Thyroid gland (tissue), 4 donors: Measurements from ENCODE around the gene IFNL2.
"Not testable (repeated sequence)": the region's sequence is repeated elsewhere in the genome, so short reads cannot be mapped to it uniquely, and the experiment has no call there.

Experiments used
- POLR2A ChIP-seq, 2 donors: fragments of 450-650 bp; IDR thresholded peaks; one replicate each; pipeline ENCODE4 v1.6.1; 2017; ENCODE audit warnings: antibody characterized with exemption in 2 of 2, mild to moderate bottlenecking in 2 of 2, moderate library complexity in 1 of 2
- TF ChIP-seq, protein P1 (sequence below), 6 experiments: fragments of 200-600 bp in 3 of 6; fragments of 450-650 bp in 3 of 6; sonication (generic) in 3 of 6; IDR thresholded peaks; one replicate each; pipeline ENCODE4 v1.5.1; 2016 to 2019; ENCODE audit warnings: antibody characterized with exemption in 6 of 6, mild to moderate bottlenecking in 2 of 6, inconsistent platforms in 1 of 6, moderate library complexity in 1 of 6

GRCh38 chr19:39219108-39219507 is 49.1 kb upstream of the IFNL2 start:
- not testable (repeated sequence) for TF ChIP-seq POLR2A (IDR thresholded peaks at IDR 0.05)
- TF ChIP-seq, protein P1, sequence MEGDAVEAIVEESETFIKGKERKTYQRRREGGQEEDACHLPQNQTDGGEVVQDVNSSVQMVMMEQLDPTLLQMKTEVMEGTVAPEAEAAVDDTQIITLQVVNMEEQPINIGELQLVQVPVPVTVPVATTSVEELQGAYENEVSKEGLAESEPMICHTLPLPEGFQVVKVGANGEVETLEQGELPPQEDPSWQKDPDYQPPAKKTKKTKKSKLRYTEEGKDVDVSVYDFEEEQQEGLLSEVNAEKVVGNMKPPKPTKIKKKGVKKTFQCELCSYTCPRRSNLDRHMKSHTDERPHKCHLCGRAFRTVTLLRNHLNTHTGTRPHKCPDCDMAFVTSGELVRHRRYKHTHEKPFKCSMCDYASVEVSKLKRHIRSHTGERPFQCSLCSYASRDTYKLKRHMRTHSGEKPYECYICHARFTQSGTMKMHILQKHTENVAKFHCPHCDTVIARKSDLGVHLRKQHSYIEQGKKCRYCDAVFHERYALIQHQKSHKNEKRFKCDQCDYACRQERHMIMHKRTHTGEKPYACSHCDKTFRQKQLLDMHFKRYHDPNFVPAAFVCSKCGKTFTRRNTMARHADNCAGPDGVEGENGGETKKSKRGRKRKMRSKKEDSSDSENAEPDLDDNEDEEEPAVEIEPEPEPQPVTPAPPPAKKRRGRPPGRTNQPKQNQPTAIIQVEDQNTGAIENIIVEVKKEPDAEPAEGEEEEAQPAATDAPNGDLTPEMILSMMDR (IDR thresholded peaks at IDR 0.05): not testable (repeated sequence)
